Colon (tissue), 2 donors: Measurements from ENCODE around the gene LINS1.

ENCODE experiments used
- FAIRE-seq: peaks from 2 replicates; lab custom pipeline; 2012; peaks lifted over from hg19 to GRCh38; lab: Jason Lieb, UNC
- donor health status: control.
- donor health status: control.

Gene LINS1, protein sequence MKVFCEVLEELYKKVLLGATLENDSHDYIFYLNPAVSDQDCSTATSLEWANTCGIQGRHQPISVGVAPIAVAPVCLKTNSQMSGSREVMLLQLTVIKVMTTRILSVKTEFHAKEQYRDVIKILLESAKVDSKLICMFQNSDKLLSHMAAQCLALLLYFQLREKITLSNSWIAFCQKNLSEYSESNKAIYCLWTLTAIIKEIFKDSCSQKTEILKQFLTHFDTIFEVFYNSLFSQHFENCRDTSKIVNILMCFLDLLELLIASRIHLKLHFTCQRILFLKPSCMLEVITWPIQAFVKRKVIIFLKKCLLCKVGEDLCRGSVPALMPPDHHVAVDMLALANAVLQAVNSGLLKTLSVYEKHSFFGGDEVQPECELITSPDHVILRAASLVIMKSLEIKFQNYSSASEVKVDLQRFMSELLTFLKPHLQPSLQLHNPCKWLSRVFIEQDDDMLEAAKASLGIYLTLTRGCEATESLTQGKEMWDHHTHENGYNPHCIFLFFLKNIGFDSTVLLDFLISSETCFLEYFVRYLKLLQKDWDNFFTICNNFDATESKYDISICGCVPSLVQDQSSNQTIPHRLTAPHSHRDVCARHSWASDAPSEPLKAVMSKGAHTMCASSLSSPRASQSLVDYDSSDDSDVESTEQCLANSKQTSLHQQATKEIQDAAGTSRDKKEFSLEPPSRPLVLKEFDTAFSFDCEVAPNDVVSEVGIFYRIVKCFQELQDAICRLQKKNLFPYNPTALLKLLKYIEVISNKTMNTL

GRCh38 chr15:100602064-100602822 is at the start of gene LINS1, which contains the start of gene ASB7:
LINS1 (minus strand) TSS chr15:100602184; CDS start chr15:100580842, 21,342 bp downstream.
ASB7 (plus strand) TSS chr15:100602589; CDS start chr15:100612217, 9,628 bp downstream.
- FAIRE-seq = peak; percentile 68

DNA sequence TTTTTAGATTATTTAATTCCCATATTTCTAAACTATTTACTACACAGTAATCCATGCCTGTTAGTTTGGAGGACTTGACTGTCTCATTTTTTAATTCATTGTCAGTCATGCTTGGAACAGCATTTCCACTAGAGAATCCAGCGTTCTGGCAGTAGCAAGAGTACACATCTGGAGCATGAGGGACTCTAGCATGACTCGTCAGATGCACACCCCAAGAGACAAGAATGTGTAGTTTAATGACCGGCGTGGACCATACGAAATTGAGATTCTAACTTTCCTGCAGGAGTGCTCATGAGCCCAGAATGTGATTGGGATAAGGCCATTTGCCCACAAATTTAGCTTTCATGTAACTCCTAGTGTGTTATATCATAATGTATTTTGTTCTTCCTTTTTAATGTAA is 49.3 kb upstream of the LINS1 start:
- no peak for FAIRE-seq

DNA sequence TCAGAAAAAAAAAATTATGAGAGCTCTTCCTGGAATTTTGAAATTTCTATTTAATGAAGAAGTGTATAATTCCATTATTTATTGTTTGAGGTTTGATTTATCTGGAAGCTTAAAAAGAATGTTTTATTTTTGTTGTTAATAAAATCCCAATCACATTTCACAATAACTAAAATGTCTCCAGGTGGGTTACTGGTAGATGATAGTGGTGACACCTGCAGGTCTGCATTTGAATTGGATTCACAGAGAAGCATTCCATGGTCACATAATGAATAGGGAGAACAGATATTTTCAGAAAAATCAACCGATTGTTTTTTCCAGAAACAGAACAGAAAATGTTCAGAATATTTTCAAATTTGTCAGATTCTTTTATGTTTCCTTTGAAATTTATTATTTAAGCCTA is 48.7 kb upstream of the LINS1 start:
- FAIRE-seq = no peak

DNA sequence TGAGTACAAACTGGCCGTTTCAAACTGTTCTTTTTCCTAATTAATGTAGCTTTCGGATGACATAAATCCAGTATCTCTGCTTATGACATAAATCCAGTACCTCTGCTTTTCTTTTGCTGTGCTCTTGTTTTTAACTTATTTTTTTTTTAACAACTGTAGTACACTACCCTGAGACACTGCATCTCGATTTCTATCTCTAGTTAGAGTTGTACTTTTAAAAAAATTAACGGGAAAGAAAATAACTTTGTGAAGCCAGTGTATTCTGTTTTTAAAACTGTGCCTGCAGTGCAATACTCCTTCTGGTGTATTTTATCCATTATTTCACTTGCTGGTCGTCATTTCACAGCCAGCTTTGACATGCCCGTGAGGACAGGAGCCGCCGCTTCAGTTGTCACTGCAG is 47.0 kb upstream of the LINS1 start:
- FAIRE-seq = no peak

DNA sequence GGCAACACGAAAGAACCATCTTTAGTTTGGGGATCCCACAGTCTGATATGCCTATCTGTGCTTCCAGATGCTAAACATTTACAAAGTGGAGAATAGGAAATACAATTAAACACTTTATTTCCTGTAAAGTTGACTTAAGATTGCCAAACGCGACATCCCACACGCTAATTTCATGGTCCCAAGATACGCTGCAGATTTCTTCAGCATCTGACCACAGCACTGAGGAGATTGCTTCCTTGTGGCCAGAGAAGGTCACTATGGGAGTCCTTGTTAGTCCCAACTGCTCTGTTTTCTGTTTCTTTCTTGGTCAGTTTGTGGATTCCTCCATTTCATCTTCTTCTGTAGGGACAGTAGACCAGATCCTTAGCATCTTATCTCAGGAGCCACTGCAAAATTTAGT is 43.7 kb upstream of the LINS1 start:
- no peak for FAIRE-seq

DNA sequence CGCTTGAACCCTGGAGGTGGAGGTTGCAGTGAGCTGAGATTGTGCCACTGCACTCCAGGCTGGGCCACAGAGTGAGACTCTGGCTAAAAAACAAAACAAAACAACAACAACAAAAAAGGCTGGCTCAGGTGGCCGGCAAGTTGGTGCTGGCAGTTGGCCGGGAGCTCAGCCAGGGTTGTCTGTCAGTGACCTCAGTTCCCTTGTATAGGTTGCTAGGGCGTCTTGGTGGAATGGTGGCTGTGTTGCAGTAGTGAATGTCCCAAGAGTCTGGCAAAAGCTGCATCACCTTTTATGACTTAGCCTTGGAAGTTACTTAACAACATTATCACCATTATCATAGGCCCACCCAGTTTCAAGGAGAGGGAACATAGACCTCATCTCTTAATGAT is 41.0 kb upstream of the LINS1 start:
- no peak for FAIRE-seq

DNA sequence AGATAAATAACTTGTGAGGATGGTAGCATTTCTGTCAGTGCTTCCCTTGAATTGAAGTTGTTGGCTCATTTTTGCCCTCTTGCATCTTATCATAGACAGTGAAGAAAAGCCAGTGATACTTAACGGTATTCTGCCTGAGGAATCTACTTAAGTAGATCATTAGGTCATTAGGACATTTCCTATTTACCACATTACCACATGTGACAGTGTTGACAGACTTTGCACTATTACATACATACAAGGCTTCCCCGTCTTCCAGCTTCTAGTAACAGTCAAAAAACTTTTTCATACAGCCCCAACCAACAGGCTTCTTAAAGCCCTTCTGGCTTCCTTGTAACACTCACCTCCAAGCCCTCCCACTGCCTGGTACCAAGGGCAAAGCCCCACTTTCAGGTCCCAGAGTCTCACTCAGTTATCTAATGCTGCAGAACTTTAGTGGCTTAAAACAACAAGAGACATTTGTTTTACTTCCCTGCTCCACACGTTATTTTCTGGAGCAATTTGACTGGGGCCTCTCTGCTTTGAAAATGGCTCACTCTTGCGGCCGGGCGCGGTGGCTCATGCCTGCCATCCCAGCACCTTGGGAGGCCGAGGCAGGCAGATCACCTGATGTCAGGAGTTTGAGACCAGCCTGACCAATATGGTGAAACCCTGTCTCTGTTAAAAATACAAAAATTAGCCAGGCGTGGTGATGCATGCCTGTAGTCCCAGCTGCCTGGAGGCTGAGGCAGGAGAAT is 40.4 kb upstream of the LINS1 start:
- FAIRE-seq = no peak

- no peak for FAIRE-seq
Measured at GRCh38 chr15:100638177-100638730, 36.3 kb upstream of the LINS1 start.

DNA sequence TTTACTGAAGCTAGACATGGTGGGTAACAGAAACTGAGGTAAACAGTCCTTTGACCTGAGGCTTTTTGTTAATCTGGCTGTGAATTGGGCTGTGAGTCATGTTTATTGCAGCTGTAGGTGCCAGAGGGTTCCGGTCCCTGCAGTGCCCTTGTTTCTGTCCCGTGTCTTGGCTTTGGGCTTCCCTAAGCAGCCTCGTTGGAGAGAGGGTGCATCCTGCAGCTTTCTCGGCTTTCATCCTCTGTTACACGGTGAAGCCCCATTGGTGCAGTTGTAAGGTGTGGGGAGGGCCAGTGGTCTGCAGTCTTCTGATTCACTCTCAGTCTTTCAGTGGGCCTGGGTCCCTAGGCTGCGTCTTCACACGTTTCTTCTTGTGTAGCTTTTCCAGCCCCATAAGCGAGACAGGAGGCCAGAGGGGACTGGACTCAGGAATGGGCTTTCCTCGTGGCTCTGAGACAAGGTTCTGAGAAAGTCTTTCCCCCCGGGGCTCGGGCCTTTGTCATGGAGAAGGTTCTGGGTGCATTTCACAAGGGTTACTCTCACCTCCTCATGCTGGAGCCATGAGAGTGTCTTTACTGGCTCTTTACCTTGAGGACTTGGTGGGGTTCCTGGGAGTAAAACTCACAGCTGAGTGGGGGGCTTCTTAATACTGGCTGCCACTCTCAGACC is 33.6 kb upstream of the LINS1 start:
- no peak for FAIRE-seq

DNA sequence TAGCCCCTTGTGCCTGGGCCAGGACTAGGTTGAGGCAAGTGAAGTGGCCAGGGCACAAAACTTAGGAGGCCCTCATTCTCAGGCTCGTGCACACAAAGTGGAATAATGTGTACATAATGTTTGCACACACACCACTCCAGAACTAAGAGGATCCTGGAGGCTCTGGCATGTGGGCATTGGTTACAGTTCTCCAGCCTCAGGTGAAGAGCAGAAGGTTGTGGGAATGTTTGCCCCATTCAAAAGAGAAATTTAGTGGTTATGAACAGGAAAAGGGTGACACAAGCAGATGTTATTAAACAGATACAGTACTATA is 31.7 kb upstream of the LINS1 start:
- no peak for FAIRE-seq

DNA sequence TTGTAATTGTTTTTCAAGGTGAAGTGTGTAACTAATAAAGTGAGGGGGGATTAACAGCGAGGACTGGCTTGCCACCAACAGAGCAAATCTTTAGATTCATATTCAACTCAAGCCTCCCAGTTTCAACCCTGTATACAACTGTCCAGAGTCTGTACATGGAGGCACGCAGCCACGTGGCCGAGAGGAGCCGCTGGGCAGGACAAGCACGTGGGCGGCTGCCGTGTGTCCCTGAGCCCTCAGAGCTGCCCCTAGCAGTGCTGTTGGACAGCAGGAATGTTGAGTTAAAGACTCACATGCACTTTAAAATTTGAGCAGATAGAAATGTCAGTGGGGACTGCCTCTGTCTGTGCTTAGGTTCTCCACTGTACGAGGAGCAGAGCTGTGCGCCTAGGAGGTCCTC is 29.8 kb upstream of the LINS1 start:
- no peak for FAIRE-seq

DNA sequence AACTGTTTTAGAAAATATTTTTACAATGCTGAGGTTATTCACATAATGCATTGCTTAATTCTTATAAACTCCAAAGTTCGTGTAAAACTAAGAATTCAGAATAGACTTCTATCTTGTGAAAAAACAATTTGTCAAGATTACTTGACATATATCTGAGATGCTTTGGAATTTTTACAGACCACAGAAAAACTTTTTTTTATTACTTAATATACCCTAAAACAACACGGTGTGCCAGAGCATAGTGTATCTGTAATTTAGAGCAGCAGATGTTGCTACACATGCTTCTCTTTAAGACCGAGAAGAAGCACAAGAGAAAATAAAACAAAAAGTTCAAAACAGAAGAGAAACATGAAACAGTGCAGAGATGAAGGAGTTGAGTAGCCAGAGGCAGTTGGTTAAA is 26.8 kb upstream of the LINS1 start:
- no peak for FAIRE-seq

DNA sequence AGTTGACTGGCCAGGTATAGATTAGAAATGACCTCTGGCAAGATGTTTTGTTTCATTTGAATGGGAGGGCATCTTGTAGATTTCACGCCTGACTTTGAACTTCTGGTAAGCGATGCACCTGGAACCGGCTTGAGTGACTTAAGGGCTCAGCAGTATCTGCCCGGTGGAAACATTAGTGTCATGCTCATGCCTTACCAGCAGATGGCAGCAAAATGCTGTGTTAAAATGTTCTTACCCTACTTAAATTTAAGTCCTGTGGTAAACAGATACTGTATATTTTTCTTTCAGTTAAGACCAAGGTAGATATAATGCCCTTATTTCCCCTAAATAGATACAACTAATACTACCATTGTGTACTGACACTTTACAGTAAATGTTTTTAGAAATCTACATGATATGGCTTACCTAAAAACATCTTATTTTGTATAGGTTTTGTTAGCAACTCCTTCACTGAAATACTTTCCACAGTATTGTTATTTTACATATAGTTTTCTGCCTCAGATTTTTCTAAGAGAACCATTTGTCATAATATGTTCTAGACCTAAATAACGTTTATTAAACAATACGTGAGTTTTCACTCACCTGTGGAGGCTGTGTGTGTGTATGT is 25.9 kb upstream of the LINS1 start:
- peak; percentile 81 for FAIRE-seq

- FAIRE-seq = no peak
Measured at GRCh38 chr15:100623301-100623700, 21.3 kb upstream of the LINS1 start.

- no peak for FAIRE-seq
Measured at GRCh38 chr15:100616700-100617099, 14.7 kb upstream of the LINS1 start.

GRCh38 chr15:100615801-100616200 is 13.8 kb upstream of the LINS1 start:
- no peak for FAIRE-seq

GRCh38 chr15:100614918-100615317 is 12.9 kb upstream of the LINS1 start:
- peak; percentile 10 for FAIRE-seq

DNA sequence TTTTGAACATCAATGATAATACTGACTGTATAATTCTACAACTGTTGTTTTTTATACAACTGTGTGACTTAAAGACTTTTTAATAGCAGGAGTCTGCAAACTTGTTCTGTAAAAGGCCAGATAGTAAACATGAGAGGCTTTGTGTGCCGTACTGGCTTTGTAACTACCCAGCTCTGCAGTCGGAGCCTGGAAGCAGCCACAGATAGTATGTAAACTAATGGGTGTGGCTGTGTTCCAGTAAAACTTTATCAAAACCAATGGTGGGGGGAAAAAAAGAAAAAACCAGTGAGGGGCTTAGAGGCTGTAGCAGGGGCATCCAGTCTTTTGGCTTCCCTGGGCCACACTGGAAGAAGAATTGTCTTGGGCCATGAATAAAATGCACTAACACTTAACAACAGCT is 12.4 kb upstream of the LINS1 start:
- no peak for FAIRE-seq

- FAIRE-seq = no peak
Measured at GRCh38 chr15:100613208-100613607, 11.2 kb upstream of the LINS1 start.

DNA sequence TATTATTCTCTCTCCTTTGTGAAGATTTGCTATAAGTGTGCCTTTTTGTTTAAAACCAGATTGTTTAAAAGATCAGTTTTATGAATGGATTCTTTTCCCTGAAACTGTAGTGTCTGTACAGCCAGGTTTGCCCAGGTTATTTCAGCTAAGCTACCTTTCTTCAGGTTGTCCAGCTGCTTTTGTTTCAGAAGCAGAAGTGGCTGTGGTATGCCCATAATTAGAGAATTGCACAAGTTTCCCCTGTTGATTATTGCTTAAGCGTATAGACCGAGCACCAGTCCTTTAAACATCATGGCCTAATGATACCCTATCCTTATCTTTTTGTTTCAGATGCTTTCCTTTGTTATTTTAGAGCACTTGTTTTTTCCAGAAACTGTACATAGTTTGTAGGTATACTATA is 10.6 kb upstream of the LINS1 start:
- FAIRE-seq = no peak

- no peak for FAIRE-seq
Measured at GRCh38 chr15:100602823-100603393, 924 bp upstream of the LINS1 start.
